WTC11 (cell line): ENCODE data around the gene DNAAF5. TPM values are rescaled to one million over a fixed set of nuclear protein-coding genes. Genes with fewer than 3 reads are reported as not detected.

ENCODE experiments used
- ATAC-seq: fragments of 200-7000 bp; cut with Tn5 transposase; 2 replicates; pipeline ENCODE4 v1.10.0; 2021; ENCODE audit warnings: mild to moderate bottlenecking, moderate library complexity
- CTCF ChIA-PET: fragments of 300-600 bp; sonication (Branson Sonifier 250); formaldehyde crosslinking; loops from one replicate; lab custom pipeline; 2021; ENCODE audit warnings: antibody characterized with exemption; lab: Charles Lee
- POLR2A ChIA-PET: fragments of 350-600 bp; sonication (Branson Sonifier 250); formaldehyde crosslinking; loops from one replicate; lab custom pipeline; 2021; ENCODE audit warnings: antibody characterized with exemption; lab: Charles Lee
- DNase-seq: peaks from one replicate; pipeline ENCODE4 v3.0.0; 2021; ENCODE audit warnings: low spot score
- H3K27ac Mint-ChIP-seq: 2 replicates; pipeline ENCODE4 v1.8.0; 2021; ENCODE audit warnings: mixed read lengths
- H3K27me3 Mint-ChIP-seq: 2 replicates; pipeline ENCODE4 v1.8.0; 2021; ENCODE audit warnings: low read depth, mild to moderate bottlenecking, moderate library complexity, mixed read lengths
- H3K36me3 Mint-ChIP-seq: 2 replicates; pipeline ENCODE4 v1.8.0; 2021; ENCODE audit warnings: mixed read lengths
- H3K4me1 Mint-ChIP-seq: 2 replicates; pipeline ENCODE4 v1.8.0; 2022; ENCODE audit warnings: mixed read lengths
- H3K4me3 Mint-ChIP-seq: 2 replicates; pipeline ENCODE4 v1.8.0; 2021; ENCODE audit warnings: mild to moderate bottlenecking, moderate library complexity, mixed read lengths
- H3K9me3 Mint-ChIP-seq: 2 replicates; pipeline ENCODE4 v1.8.0; 2021; ENCODE audit warnings: mixed read lengths
- ELF4 ChIP-seq: sonication (generic); formaldehyde crosslinking; IDR thresholded peaks from 2 replicates; pipeline ENCODE4 v1.8.1; 2022; ENCODE audit warnings: low read depth, mild to moderate bottlenecking, moderate library complexity, missing genetic modification reagents
- FOXK1 ChIP-seq: sonication (generic); formaldehyde crosslinking; IDR thresholded peaks from 2 replicates; pipeline ENCODE4 v1.8.0; 2022; ENCODE audit warnings: mild to moderate bottlenecking, moderate library complexity, missing genetic modification reagents
- IRF2 ChIP-seq: sonication (generic); formaldehyde crosslinking; IDR thresholded peaks from 2 replicates; pipeline ENCODE4 v1.8.0; 2022; ENCODE audit warnings: low read depth, missing genetic modification reagents, borderline replicate concordance
- JAZF1 ChIP-seq: fragments of 250-450 bp; sonication (Bioruptor Pico); IDR thresholded peaks from 2 replicates; pipeline ENCODE4 v1.9.0; 2021; ENCODE audit warnings: moderate library complexity, mild to moderate bottlenecking, inconsistent platforms
- MXD4 ChIP-seq: fragments of 250-450 bp; sonication (Bioruptor Pico); IDR thresholded peaks from 2 replicates; pipeline ENCODE4 v1.8.0; 2021; ENCODE audit warnings: mild to moderate bottlenecking, moderate library complexity, borderline replicate concordance
- NFE2L1 ChIP-seq: sonication (generic); formaldehyde crosslinking; IDR thresholded peaks from 2 replicates; pipeline ENCODE4 v1.8.1; 2023; ENCODE audit warnings: missing genetic modification reagents
- NR3C1 ChIP-seq: sonication (generic); formaldehyde crosslinking; conservative IDR thresholded peaks from 2 replicates; pipeline ENCODE4 v1.8.1; 2023; ENCODE audit warnings: low read depth, mild to moderate bottlenecking, missing genetic modification reagents
- SMAD3 ChIP-seq: sonication (generic); formaldehyde crosslinking; IDR thresholded peaks from 2 replicates; pipeline ENCODE4 v1.8.0; 2022; ENCODE audit warnings: missing genetic modification reagents, mild to moderate bottlenecking, borderline replicate concordance
- SOX15 ChIP-seq: fragments of 250-450 bp; sonication (Bioruptor Pico); IDR thresholded peaks from 2 replicates; pipeline ENCODE4 v1.9.0; 2021; ENCODE audit warnings: mild to moderate bottlenecking
- TCF7 ChIP-seq: sonication (generic); formaldehyde crosslinking; IDR thresholded peaks from 2 replicates; pipeline ENCODE4 v1.8.0; 2022; ENCODE audit warnings: mild to moderate bottlenecking, low read depth, missing genetic modification reagents, moderate library complexity
- ZNF232 ChIP-seq: sonication (generic); formaldehyde crosslinking; IDR thresholded peaks from 2 replicates; pipeline ENCODE4 v1.8.0; 2022; ENCODE audit warnings: mild to moderate bottlenecking, missing genetic modification reagents
- ZNF416 ChIP-seq: fragments of 250-450 bp; sonication (Bioruptor Pico); IDR thresholded peaks from 2 replicates; pipeline ENCODE4 v1.9.0; 2021; ENCODE audit warnings: mild to moderate bottlenecking, inconsistent platforms
- total RNA-seq: library from RNA; stranded (reverse); gene quantifications from 3 replicates; pipeline ENCODE4 v1.2.3, GENCODE V29; 2021
- TF ChIP-seq, protein P1 (sequence below): sonication (generic); formaldehyde crosslinking; IDR thresholded peaks from 2 replicates; pipeline ENCODE4 v1.8.0; 2023; ENCODE audit warnings: missing genetic modification reagents, mild to moderate bottlenecking, borderline replicate concordance
- TF ChIP-seq, protein P2 (sequence below): fragments of 250-450 bp; sonication (Bioruptor Pico); conservative IDR thresholded peaks from 2 replicates; pipeline ENCODE4 v1.9.0; 2021; ENCODE audit warnings: mild to moderate bottlenecking
- TF ChIP-seq, protein P3 (sequence below): sonication (generic); formaldehyde crosslinking; IDR thresholded peaks from 2 replicates; pipeline ENCODE4 v1.8.1; 2022; ENCODE audit warnings: missing genetic modification reagents, borderline replicate concordance
- TF ChIP-seq, protein P4 (sequence below): sonication (generic); formaldehyde crosslinking; IDR thresholded peaks from 2 replicates; pipeline ENCODE4 v1.8.1; 2022; ENCODE audit warnings: low read depth, mild to moderate bottlenecking, moderate library complexity, missing genetic modification reagents, borderline replicate concordance
- TF ChIP-seq, protein P5 (sequence below): sonication (generic); formaldehyde crosslinking; IDR thresholded peaks from 2 replicates; pipeline ENCODE4 v1.8.1; 2023; ENCODE audit warnings: mild to moderate bottlenecking, missing genetic modification reagents, borderline replicate concordance
- TF ChIP-seq, protein P6 (sequence below): sonication (generic); formaldehyde crosslinking; IDR thresholded peaks from 2 replicates; pipeline ENCODE4 v1.8.0; 2022; ENCODE audit warnings: mild to moderate bottlenecking, missing genetic modification reagents

DNAAF5 gene
- total RNA-seq, 1 experiment from 2014 or later: 62.2 TPM

DNA sequence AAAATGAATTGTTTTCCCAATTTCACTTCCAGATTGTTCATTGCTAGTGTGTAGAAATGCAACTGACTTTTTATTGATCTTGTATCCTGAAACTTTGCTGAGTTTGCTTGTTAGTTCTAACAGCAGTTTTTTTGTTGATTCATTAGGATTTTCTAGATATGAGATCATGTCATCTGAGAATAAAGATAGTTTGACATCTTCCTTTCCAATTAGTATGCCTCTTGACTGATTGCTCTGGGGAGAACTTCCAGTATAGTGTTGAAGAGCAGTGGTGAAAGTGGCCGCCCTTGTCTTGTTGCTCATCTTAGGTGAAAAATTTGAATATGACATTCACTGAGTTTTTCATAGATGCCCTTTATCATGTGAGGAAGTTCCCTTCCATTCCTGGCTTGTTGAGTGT, 93.8 kb downstream of the DNAAF5 start (continued):
- TF ChIP-seq, protein P1, sequence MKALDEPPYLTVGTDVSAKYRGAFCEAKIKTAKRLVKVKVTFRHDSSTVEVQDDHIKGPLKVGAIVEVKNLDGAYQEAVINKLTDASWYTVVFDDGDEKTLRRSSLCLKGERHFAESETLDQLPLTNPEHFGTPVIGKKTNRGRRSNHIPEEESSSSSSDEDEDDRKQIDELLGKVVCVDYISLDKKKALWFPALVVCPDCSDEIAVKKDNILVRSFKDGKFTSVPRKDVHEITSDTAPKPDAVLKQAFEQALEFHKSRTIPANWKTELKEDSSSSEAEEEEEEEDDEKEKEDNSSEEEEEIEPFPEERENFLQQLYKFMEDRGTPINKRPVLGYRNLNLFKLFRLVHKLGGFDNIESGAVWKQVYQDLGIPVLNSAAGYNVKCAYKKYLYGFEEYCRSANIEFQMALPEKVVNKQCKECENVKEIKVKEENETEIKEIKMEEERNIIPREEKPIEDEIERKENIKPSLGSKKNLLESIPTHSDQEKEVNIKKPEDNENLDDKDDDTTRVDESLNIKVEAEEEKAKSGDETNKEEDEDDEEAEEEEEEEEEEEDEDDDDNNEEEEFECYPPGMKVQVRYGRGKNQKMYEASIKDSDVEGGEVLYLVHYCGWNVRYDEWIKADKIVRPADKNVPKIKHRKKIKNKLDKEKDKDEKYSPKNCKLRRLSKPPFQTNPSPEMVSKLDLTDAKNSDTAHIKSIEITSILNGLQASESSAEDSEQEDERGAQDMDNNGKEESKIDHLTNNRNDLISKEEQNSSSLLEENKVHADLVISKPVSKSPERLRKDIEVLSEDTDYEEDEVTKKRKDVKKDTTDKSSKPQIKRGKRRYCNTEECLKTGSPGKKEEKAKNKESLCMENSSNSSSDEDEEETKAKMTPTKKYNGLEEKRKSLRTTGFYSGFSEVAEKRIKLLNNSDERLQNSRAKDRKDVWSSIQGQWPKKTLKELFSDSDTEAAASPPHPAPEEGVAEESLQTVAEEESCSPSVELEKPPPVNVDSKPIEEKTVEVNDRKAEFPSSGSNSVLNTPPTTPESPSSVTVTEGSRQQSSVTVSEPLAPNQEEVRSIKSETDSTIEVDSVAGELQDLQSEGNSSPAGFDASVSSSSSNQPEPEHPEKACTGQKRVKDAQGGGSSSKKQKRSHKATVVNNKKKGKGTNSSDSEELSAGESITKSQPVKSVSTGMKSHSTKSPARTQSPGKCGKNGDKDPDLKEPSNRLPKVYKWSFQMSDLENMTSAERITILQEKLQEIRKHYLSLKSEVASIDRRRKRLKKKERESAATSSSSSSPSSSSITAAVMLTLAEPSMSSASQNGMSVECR (CRISPR knock-in tag): no peak
- TF ChIP-seq NR3C1 (CRISPR knock-in tag): no peak
- TF ChIP-seq, protein P2, sequence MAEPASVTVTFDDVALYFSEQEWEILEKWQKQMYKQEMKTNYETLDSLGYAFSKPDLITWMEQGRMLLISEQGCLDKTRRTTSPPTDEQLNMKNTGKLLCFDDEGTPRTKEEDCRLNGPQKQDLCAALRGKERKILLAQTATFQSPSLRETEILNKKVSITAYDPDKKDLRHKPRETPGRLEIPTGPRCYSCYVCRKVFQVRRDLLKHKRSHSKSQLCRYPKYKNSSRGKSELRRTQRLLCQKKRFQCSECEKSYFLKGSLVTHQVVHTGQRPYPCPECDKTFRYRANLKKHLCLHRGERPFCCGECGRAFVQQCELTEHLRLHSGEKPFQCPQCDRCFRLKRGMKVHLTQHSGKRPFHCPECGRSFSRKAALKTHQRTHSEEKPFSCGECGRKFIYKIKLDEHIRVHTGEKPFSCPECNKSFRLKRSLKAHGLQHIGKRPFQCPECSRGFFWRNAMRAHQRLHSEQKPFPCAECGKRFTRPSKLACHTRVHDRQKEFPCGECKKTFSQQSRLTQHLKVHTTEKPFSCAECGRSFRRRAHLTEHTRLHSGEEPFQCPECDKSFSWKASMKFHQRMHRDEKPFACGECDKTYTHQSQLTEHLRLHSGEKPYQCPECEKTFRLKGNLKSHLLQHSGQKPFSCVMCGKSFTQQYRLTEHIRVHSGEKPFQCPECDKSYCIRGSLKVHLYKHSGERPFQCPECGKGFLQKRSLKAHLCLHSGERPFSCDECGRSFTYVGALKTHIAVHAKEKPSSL: no peak
- TF ChIP-seq, protein P3, sequence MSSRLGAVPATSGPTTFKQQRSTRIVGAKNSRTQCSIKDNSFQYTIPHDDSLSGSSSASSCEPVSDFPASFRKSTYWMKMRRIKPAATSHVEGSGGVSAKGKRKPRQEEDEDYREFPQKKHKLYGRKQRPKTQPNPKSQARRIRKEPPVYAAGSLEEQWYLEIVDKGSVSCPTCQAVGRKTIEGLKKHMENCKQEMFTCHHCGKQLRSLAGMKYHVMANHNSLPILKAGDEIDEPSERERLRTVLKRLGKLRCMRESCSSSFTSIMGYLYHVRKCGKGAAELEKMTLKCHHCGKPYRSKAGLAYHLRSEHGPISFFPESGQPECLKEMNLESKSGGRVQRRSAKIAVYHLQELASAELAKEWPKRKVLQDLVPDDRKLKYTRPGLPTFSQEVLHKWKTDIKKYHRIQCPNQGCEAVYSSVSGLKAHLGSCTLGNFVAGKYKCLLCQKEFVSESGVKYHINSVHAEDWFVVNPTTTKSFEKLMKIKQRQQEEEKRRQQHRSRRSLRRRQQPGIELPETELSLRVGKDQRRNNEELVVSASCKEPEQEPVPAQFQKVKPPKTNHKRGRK (CRISPR knock-in tag): no peak
- TF ChIP-seq ELF4 (CRISPR knock-in tag): no peak
- TF ChIP-seq SMAD3: no peak

DNA sequence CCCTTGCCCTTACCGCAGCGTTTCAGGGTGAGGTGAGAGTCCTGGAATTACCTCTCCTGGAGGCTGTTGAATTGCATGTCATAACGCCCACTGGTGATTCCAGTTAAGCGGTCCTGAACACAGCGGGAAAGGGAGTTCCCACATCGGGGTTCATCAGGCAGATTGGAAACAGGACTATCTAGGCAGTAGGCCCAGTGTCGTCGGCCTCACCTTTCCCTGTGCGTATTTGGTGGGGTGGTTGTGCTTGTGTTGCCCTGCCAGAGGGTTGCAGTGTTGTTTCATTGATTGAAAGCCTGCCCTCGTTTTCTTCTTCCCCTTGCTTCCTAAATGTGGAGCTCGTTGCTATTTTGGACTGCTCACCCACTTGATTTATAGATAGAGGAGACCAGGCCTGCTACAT, 95.2 kb downstream of the DNAAF5 start:
- Mint-ChIP-seq H3K4me3 (no peak overlapping the region), H3K9me3 (no peaks in the 10 kb centered on the region), H3K36me3 (peaks cover 10% of the 10 kb centered on the region; the same call in 1 of the 2 replicates), H3K4me1 (peaks cover 70% of the 10 kb centered on the region), H3K27me3 (no peaks in the 10 kb centered on the region), H3K27ac (peak overlapping the region; percentile 51)
- ATAC-seq (no peak), DNase-seq (no peak)
- ChIA-PET POLR2A (no interaction called here), CTCF (interaction anchor here (1.0 kb wide), 2 partner anchors 15 to 51 kb away, joined by 4 to 6 read pairs; no protein-coding TSS in a partner anchor)
- TF ChIP-seq ZNF232 (CRISPR knock-in tag): no peak
- no peak for TF ChIP-seq FOXK1 (CRISPR knock-in tag)
- no peak for TF ChIP-seq IRF2
- TF ChIP-seq TCF7 (CRISPR knock-in tag): no peak
- TF ChIP-seq, protein P4, sequence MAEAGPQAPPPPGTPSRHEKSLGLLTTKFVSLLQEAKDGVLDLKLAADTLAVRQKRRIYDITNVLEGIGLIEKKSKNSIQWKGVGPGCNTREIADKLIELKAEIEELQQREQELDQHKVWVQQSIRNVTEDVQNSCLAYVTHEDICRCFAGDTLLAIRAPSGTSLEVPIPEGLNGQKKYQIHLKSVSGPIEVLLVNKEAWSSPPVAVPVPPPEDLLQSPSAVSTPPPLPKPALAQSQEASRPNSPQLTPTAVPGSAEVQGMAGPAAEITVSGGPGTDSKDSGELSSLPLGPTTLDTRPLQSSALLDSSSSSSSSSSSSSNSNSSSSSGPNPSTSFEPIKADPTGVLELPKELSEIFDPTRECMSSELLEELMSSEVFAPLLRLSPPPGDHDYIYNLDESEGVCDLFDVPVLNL (CRISPR knock-in tag): no peak
- no peak for TF ChIP-seq SOX15 (CRISPR knock-in tag)
- TF ChIP-seq, protein P5, sequence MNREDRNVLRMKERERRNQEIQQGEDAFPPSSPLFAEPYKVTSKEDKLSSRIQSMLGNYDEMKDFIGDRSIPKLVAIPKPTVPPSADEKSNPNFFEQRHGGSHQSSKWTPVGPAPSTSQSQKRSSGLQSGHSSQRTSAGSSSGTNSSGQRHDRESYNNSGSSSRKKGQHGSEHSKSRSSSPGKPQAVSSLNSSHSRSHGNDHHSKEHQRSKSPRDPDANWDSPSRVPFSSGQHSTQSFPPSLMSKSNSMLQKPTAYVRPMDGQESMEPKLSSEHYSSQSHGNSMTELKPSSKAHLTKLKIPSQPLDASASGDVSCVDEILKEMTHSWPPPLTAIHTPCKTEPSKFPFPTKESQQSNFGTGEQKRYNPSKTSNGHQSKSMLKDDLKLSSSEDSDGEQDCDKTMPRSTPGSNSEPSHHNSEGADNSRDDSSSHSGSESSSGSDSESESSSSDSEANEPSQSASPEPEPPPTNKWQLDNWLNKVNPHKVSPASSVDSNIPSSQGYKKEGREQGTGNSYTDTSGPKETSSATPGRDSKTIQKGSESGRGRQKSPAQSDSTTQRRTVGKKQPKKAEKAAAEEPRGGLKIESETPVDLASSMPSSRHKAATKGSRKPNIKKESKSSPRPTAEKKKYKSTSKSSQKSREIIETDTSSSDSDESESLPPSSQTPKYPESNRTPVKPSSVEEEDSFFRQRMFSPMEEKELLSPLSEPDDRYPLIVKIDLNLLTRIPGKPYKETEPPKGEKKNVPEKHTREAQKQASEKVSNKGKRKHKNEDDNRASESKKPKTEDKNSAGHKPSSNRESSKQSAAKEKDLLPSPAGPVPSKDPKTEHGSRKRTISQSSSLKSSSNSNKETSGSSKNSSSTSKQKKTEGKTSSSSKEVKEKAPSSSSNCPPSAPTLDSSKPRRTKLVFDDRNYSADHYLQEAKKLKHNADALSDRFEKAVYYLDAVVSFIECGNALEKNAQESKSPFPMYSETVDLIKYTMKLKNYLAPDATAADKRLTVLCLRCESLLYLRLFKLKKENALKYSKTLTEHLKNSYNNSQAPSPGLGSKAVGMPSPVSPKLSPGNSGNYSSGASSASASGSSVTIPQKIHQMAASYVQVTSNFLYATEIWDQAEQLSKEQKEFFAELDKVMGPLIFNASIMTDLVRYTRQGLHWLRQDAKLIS (CRISPR knock-in tag): no peak
- TF ChIP-seq, protein P1 (CRISPR knock-in tag): no peak
- no peak for TF ChIP-seq ZNF416
- no peak for TF ChIP-seq SMAD3
- TF ChIP-seq JAZF1 (CRISPR knock-in tag): no peak
- no peak for TF ChIP-seq NFE2L1
- TF ChIP-seq MXD4 (CRISPR knock-in tag): no peak
- TF ChIP-seq, protein P6, sequence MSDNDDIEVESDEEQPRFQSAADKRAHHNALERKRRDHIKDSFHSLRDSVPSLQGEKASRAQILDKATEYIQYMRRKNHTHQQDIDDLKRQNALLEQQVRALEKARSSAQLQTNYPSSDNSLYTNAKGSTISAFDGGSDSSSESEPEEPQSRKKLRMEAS (CRISPR knock-in tag): no peak
